GM19397 (cell line): ENCODE results near the gene TXNRD3.
"Not testable (repeated sequence)": the region's sequence is repeated elsewhere in the genome, so short reads cannot be mapped to it uniquely, and the experiment has no call there.

Experiments
- ATAC-seq: cut with Tn5 transposase; IDR thresholded peaks from one replicate; pipeline ENCODE4 v1.9.1; 2021; ENCODE audit warnings: mild to moderate bottlenecking, moderate library complexity; ENCODE audit not compliant: unreplicated experiment

Gene TXNRD3

DNA sequence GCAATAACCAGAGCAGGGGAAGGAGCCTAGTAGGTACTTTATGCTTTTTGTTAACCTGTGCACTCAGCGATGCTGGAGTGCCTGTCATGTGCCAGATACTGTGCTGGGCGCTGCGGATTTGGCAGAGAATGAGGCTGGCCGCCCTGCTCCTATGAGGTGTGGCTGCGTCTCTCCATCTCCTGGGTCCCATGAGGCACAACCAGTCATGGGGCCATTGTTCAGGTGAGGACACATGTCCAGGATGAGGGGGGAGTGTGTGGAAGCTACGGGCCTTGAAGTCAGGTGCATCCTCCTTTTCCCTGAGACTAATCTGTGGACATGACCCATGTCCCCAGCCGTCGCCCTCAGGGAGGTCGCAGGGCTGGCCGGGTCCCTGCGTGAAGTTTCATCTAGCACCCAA, 963 bp upstream of the TXNRD3 start:
- no peak for ATAC-seq

DNA sequence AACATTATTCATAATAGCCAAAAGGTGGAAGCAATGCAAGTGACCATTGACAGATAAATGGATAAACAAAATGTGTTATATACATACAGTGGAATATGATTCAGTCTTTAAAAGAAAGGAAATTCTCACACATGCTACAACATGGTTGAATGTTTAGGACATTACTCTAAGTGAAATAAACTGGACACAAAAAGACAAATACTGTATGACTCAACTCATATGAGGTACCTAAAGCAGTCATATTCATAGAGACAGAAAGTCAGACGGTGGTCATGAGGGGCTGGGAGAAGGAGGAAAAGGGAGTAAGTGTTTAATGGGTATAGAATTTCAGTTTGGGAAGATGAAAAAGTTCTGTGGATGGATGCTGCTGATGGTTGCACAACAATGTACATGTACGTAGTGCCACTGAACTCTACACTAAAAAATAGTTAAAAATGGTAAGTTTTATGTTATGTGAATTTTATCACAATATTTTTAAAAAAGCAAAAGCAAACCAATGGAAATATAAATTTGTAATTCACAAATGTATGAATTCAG, 5.3 kb downstream of the TXNRD3 start:
- no peak for ATAC-seq

DNA sequence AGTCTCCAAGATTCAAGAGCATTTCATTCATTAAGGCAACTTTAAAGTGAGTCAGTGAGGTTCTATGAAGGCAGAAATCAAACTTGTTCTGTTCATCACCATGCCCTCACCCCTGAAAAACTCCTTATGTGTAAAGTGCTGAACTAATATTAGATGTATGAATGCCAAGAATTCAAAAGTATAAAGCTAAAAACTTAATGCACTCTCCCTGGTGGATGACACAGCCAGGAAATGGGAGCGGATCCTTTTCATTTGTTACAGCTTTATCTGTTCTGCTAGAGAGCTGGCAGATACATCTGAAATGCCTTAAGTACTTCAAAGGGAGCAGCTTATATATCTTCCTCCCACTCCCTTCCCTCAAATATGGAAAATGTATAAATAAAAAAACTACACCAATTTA, 8.2 kb downstream of the TXNRD3 start:
- ATAC-seq = no peak

DNA sequence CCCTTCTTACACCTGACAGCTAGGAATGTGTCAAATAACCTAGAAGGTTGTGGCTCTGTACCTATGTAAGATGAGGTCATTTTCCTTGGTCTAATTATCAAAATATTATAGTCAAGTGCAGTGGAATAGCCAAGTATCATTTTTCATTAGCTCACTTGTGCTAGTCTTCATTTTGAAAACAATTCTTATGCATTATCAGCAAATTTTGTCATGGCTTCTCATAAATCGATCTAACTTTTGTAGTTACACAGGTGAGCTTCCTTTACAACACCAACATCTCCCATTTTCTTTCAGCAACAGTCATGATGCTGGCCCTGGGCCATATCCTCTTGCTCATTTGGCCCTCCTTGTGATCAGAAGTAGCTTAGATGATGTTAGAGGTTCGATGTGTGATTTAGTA, 10.3 kb downstream of the TXNRD3 start:
- no peak for ATAC-seq

DNA sequence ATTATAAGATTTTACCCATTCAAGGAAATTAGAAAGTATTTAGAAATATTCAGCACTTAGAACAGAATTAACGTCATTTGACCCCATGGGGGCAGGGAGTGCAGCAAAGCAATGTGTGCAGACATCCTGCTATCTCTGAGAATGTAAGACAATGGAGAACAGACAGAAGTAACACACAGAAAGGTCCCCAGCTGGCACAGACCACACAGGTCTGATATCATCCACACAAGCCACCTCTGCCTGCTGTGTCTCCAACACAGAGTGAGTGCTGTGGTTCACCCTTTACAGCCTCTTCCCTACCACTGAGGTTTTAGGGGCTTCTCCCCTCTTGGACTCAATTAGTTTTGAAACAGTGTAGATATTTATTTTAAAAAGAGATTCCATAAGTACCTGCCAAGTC, 16.1 kb downstream of the TXNRD3 start:
- ATAC-seq = no peak

DNA sequence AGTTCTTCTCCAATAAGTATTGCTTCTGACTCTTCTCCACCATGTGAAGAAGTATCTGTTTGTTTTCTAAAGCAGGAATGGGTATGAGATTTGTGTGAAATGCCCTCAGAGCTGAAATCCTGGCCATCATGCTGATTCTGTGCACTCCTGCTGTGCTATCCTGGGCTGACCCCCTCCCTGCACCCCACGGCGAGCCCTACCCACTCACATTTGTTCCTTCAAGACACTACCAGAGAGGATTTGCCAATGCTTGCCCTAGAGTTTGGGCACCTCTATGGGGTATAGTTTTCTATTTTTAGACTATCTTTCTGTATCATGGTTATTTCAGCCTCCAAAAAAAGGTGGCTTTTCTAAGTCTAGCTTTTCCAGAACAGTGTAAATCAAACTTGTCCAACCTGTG, 18.5 kb downstream of the TXNRD3 start:
- ATAC-seq = no peak

DNA sequence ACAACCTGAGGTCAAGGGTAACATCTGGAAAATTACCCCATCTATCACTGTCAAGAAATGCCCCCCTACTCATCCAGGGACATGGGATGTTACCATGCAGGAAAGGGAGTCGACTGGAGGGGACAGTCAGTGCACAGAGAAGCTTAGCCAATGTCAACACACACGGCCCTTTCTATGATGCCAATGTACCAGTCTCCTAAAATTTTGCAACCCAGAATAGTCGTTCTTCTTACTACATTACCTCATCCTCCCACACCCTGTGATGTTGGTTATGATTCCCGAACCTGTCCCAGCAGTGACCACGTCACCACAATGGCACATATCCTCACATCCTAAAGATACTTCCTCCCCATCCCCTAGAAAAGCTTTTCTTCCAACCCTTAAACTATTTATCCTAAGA, 20.1 kb downstream of the TXNRD3 start:
- no peak for ATAC-seq

DNA sequence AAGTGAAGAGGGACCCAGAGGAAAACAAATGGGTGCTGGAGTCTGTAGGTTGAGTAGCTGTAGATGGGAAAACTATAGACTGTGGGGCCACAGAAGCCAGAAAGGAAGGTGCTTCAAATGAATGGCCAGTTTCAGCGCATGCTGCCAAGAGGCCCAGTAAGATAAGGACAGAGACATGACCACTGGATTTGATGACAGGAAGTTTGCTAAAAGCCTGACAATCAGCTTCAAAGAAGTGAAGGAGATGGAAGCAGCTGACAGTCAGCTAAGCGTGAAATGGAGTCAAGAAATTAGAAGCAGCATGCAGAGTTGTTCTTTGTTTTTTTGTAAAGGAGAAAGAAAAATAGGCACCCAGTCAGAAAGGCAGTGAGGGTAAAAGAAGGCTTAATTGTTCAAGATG, 24.9 kb downstream of the TXNRD3 start:
- ATAC-seq = no peak

DNA sequence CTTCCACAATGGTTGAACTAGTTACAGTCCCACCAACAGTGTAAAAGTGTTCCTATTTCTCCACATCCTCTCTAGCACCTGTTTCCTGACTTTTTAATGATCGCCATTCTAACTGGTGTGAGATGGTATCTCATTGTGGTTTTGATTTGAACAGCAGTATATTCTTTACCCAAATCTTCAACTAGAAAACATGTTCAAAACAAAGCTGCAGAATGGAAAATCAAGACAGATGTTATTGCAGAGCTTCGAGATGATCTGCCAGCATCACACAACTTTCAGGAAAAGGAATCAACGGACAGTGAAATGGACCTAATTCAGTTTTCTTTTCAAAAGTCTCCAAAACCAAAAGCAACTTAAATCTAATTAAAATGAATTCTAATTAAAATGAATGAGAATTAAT, 29.2 kb downstream of the TXNRD3 start:
- ATAC-seq = not testable (repeated sequence)

DNA sequence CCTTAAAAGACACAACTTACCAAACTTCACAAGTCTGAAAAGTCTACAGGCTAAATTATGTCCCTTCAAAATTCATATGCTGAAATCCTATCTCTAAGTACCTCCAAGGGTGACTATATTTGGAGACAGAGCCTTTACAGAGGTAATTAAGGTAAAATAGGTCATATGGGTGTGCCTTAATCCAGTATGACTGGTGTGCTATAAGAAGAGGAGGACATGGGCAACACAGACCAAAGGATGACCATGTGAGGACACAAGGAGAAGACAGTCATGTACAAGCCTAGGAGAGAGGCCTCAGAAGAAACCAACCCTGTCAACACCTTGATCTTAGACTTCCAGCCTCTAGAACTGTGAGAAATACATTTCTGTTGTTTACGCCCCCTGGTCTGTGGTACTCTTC, 32.2 kb downstream of the TXNRD3 start:
- no peak for ATAC-seq

DNA sequence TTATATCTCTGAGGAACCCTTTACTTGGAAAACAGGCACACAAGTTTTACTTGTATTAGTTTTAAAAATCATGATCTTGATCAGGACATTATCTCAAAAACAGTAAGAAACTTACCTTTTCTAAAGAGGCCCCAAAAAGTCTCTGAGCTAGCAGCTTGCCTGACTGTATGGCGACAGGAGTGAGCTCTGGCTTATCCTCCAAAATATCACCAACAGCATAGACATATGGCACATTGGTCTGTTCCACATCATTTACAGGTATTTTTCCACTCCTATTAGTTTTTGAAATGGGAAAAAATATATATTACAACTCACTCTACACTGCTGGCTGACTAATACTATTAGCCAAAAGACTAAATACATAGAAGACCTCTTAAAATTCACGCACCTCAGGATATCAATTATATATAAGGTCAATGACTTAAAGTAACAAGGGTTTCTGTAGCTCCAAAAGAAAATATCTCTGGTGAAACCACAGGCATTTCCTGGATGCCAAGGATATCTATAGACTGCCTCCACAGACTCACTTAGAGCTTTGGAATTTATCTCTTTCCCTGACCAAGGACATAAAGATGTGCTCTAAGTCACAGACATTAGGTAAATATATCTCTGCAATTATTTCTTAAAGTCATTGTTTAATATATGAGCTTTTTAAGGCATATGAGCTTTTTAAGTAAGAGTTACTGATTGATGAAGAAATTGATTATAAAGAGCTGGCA, 33.1 kb downstream of the TXNRD3 start:
- ATAC-seq = no peak

DNA sequence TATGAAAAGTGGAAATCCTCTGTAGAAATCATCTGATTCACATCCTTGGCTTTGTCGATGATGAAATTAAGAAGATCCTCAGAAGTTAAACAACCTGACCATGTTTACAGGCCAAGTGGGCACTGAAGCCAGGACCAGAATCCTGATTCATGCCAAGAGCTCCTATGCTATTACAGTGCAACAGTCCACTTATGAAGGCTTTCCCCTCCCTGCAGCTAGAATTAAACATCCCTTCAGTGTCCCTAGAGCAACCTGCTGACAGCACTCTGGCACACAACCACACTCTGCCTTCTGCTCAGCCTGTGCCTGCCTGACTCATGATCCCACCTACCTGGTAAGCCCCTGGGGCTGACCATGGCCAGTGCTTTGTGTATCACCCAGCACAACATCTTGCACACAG, 33.8 kb downstream of the TXNRD3 start:
- no peak for ATAC-seq

DNA sequence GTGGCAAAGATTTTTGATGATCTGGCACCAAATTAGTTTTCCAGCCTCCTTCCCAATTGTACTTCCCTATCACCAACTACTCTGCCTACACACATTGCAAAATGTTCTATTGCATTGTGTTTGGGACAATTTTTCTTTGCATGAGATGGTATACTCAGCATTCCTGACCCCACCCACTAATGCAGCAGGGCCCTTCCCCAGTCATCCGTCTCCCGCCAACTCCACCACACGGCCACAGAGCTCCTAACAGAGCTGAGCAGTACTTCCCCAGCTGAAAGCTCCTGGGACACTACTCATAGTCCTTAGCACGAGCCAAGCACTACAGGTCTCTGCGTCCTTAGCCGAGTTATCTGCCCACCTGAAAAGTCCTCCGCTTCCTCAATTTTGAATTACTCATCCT, 34.2 kb downstream of the TXNRD3 start:
- ATAC-seq = no peak

DNA sequence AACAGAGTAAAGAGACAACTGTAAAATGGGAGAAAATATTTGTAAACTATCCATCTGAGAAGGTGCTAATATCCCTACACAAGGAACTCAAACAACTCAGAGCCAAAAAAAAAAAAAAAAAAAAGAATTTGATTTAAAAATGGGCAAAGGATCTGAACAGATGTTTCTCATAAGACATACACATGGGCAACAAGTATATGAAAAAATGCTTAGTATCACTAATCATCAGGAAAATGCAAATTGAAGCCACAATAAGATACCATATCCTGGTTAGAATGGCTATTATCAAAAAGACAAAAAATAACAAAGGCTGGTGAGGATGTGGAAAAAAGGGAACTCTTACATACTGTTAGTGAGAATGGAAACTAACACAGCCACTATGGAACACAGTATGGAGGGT, 36.2 kb downstream of the TXNRD3 start:
- ATAC-seq = no peak

DNA sequence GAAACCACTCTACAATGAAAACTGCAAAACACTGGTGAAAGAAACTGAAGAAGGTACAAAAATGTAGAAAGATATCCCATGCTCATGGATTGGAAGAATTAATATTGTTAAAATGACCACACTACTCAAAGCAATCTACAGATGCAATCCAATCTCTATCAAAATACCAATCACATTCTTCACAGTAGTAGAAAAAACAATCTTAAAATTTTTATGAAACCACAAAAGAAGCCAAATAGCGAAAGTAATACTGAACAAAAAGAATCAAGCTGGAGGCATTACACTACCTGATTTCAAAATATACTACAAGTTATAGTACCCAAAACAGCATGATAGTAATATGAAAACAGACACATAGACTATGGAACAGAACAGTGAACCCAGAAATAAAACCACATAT, 36.9 kb downstream of the TXNRD3 start:
- no peak for ATAC-seq

DNA sequence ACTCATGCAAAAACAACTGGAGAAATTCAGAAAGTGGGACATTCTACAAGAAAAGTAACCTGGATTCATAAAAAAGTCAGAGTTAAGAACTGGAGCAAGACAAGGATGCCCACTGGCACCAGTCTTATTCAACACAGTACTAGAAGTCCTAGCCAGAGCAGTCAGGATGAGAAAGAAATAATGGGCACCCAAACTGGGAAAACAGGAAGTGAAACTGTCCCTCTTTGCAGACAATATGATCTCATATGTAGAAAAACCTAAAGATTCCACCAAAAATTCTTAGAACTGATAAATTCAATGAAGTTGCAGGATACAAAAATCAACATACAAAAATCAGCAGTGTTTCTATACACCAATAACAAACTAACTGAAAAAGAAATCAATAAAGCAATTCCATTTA, 37.4 kb downstream of the TXNRD3 start:
- ATAC-seq = no peak

DNA sequence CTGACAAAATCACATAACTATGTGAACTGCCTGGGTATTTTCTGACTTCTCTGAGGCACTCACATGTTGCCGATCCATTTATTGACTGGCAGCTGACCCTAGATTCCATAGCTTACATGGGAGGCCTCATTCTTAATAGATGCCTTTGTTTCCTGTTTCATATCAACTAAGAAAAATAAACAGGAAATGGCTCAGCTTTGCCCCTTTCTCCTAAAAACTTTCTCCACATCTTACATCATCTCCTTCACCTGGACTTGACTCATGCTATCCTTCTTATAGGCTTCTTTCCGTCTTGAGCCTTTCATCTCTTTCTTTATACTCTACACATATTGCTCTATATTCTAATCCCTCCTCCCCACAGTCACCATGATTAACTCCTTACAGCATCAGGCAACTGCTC, 38.0 kb downstream of the TXNRD3 start:
- no peak for ATAC-seq

DNA sequence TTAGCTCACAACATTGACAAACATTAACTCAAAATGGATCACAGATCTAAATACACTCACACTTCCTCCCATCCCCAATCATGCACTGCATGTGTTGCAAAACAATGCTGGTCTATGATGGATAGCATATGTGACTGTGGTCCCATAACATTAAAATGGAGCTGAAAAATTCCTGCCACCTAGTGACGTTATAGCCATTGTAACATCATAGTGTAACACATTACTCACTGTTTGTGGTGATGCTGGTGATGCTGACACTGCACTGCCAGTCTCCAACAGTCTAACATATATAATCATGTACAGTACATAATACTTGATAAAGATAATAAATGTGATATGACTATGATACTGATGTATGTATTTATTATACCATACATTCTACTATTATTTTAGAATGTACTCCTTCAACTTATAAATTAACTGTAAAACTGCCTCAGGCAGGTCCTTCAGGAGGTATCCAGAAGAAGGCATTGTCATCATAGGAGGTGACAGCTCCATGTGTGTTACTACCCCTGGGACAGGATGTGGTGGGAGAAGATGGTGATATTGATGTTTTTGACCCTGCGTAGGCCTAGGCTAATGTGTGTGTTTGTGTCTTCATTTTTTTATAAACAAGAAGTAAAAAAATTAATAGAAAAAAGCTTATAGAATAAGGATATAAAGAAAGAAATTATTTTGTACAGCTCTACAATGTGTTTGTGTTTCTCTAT, 41.3 kb downstream of the TXNRD3 start:
- ATAC-seq = no peak

DNA sequence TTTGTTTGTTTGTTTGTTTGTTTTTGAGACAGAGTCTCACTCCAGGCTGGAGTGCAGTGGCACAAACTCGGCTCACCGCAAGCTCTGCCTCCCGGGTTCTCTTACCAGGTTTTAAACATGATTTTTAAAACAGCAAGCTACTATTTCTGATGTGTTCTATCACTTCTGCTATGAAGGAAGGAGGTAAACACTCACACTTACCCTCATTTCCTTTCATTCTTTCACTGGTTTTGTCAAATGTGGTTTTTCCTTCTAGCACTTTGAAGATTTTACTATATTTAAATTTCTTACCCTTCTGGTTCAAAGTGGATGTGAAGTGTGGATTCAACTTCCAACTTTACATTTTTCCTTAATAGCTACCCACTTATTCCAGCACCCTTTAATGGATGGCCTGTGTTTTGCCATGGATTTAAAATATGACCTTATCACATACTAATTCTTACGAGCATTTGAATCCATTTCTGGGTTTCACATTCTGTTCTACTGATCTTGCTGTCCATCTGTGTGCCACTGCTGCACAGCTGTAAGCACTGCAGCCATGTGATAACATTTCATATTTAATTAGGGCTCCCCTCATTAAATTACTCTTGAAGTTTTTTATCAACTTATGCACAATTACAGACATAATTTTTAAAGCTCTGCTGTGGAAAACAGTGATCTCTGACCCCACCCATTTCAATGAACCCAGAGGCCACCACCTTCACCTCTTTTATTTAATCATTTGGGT, 42.3 kb downstream of the TXNRD3 start:
- no peak for ATAC-seq

DNA sequence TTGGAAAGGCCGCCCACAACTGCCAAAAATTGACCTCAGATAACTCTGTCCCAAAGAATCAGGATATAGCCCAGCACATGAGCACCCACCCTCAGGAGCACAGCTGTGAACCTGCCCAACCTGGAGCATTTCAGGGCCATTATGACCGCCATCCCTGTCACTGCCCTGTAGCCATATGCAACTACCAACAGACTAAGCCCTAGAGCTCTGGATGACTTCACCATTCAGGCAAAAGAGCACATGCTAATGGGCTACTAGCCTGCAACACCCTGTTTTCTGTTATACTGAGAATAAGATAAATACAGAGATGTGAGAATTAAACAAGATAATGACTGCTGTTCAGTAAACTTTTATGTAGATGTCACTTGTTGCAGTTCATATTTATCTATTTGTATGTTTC, 45.0 kb downstream of the TXNRD3 start:
- no peak for ATAC-seq

DNA sequence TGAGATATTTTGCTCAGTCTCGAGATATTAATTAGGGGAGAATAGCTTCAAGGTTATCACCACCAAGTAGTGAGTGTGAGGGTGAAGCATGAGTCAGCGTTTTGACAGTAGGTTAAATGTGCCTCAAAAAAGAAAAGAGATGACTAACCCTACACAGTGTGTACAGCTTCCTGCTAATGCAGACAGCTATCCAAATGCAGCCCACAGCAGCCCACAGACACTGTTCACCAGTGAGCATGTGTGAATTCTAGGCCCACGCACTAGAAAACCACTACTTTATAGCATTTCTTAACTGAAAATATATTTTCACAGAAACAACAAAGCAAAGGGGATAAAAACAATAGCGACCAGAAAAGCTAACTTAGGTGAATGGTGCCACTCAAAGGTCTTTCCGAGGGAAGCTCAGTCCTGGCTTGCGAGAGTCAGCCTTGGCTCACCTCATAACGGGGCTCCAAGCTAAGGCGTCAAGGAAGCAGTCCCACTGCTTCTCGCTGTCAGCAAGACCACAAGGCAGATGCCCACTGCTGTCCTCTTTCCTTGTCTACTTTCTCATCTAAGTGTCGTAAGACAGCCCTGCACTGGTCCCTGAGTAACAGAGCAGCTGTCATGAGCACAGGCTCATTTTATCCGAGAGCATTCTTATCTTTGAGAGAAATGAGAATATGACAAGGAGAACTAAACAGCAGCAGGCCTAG, 47.6 kb downstream of the TXNRD3 start:
- ATAC-seq = no peak
